Natural killer cell (primary cell): ENCODE results near the gene RNF2. TPM values are rescaled to one million over a fixed set of nuclear protein-coding genes. Genes with fewer than 3 reads are reported as not detected.

Experiments
- ATAC-seq, 3 donors: fragments of 150-1000 bp in 2 of 3; fragments of 200-7000 bp in 1 of 3; cut with Tn5 transposase; 1 replicate in 1 of 3; 2 replicates in 2 of 3; pipeline ENCODE4 v1.10.0; 2021; ENCODE audit warnings: mild to moderate bottlenecking in 2 of 3, moderate library complexity in 2 of 3
- DNase-seq, 2 donors: peaks; one replicate each; pipeline versions ENCODE4 v3.0.0 to v3.0.0-alpha.2; 2013 to 2021; ENCODE audit warnings: mixed read lengths in 1 of 2
- H3K27ac ChIP-seq: one replicate; pipeline ENCODE4 v1.5.1; 2013; ENCODE audit warnings: mild to moderate bottlenecking, low read length
- H3K27me3 ChIP-seq: one replicate; pipeline ENCODE4 v1.6.1; 2013; ENCODE audit warnings: low read length; ENCODE audit not compliant: control insufficient read depth, insufficient read depth
- H3K36me3 ChIP-seq: one replicate; pipeline ENCODE4 v1.6.1; 2013; ENCODE audit warnings: low read length; ENCODE audit not compliant: control insufficient read depth, insufficient read depth
- H3K4me1 ChIP-seq: one replicate; pipeline ENCODE4 v1.6.1; 2013; ENCODE audit warnings: low read length; ENCODE audit not compliant: control insufficient read depth, insufficient read depth
- H3K4me3 ChIP-seq: one replicate; pipeline ENCODE4 v1.5.1; 2013; ENCODE audit warnings: low read length
- H3K9me3 ChIP-seq: one replicate; pipeline ENCODE4 v1.6.1; 2013; ENCODE audit warnings: low read length; ENCODE audit not compliant: control insufficient read depth, insufficient read depth
- H3K27ac Mint-ChIP-seq, 2 donors: one replicate each; pipeline ENCODE4 v1.8.0; 2022; ENCODE audit warnings: mild to moderate bottlenecking in 2 of 2, mixed read lengths in 2 of 2, moderate library complexity in 1 of 2
- H3K27me3 Mint-ChIP-seq, 2 donors: one replicate each; pipeline ENCODE4 v1.8.0; 2022; ENCODE audit warnings: low read depth in 2 of 2, mixed read lengths in 2 of 2
- H3K36me3 Mint-ChIP-seq: one replicate; pipeline ENCODE4 v1.8.0; 2022; ENCODE audit warnings: mixed read lengths
- H3K4me1 Mint-ChIP-seq, 2 donors: one replicate each; pipeline ENCODE4 v1.8.0; 2022; ENCODE audit warnings: mixed read lengths in 2 of 2
- H3K4me3 Mint-ChIP-seq: one replicate; pipeline ENCODE4 v1.8.0; 2022; ENCODE audit warnings: mild to moderate bottlenecking, moderate library complexity, mixed read lengths
- H3K9me3 Mint-ChIP-seq, 2 donors: one replicate each; pipeline ENCODE4 v1.8.0; 2022; ENCODE audit warnings: mixed read lengths in 2 of 2
- WGBS: methylation state at CpG from one replicate; pipeline ENCODE4 v1.1.7; 2013; ENCODE audit warnings: missing lambda C conversion rate; ENCODE audit not compliant: insufficient coverage; 5-methylcytosine and 5-hydroxymethylcytosine counted together
- intact Hi-C: fragments of 100-400 bp; cut with micrococcal nuclease; formaldehyde crosslinking; loops from one replicate; pipeline ENCODE4 v1.14.2; 2022
- total RNA-seq, 4 donors: library from RNA; stranded (reverse); fragments of 120-200 nt in 1 of 4; gene quantifications; one replicate each; pipeline versions ENCODE4 v1.2.3 to v1.2.4, GENCODE V29; 2013 to 2022
- TF ChIP-seq, protein P1 (sequence below): fragments of 200-600 bp; IDR thresholded peaks from one replicate; pipeline ENCODE4 v1.8.0; 2022; ENCODE audit warnings: antibody characterized with exemption

The RNF2 gene
- total RNA-seq, 3 donors from 2014 or later (not counting 1 experiment from before 2014, with no cell fraction given): 14.0 to 21.9 (median 19.5) TPM

DNA sequence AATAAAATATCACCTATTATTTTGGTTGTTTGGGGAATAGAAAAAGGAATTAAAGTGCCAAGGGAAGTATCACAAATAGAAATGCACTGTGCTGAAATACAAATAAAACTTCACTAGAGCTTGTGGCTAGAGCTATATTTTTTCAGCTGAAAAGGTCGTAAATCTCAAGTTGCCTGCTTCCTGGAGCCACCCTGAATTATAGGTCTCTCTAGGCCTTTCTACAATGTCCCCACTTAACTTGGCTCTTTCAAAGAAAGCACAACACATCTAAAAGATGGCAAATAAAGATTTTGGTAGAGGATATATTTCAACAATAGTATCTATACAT is 5.0 kb upstream of the RNF2 start:
- no peak for ATAC-seq
- no peak overlapping the region for H3K4me3 ChIP-seq
- intact Hi-C loops: loop anchor here (10.0 kb wide), 1 partner anchor 384 kb away; no protein-coding TSS in a partner anchor
- H3K36me3 ChIP-seq: no peaks in the 10 kb centered on the region
- no peaks in the 10 kb centered on the region for H3K27me3 ChIP-seq
- H3K27ac Mint-ChIP-seq: no peak overlapping the region
- no peak overlapping the region for H3K4me3 Mint-ChIP-seq
- no peaks in the 10 kb centered on the region for H3K9me3 ChIP-seq
- TF ChIP-seq, protein P1, sequence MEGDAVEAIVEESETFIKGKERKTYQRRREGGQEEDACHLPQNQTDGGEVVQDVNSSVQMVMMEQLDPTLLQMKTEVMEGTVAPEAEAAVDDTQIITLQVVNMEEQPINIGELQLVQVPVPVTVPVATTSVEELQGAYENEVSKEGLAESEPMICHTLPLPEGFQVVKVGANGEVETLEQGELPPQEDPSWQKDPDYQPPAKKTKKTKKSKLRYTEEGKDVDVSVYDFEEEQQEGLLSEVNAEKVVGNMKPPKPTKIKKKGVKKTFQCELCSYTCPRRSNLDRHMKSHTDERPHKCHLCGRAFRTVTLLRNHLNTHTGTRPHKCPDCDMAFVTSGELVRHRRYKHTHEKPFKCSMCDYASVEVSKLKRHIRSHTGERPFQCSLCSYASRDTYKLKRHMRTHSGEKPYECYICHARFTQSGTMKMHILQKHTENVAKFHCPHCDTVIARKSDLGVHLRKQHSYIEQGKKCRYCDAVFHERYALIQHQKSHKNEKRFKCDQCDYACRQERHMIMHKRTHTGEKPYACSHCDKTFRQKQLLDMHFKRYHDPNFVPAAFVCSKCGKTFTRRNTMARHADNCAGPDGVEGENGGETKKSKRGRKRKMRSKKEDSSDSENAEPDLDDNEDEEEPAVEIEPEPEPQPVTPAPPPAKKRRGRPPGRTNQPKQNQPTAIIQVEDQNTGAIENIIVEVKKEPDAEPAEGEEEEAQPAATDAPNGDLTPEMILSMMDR: no peak
- no peaks in the 10 kb centered on the region for H3K9me3 Mint-ChIP-seq
- no peak overlapping the region for H3K27ac ChIP-seq
- DNase-seq: no peak
- H3K4me1 ChIP-seq: no peaks in the 10 kb centered on the region
- no peaks in the 10 kb centered on the region for H3K27me3 Mint-ChIP-seq
- no peaks in the 10 kb centered on the region for H3K36me3 Mint-ChIP-seq
- peaks cover 11% of the 10 kb centered on the region in 2 donors for H3K4me1 Mint-ChIP-seq
- 56% methylated on average over 1 of the region's 1 CpG for WGBS

DNA sequence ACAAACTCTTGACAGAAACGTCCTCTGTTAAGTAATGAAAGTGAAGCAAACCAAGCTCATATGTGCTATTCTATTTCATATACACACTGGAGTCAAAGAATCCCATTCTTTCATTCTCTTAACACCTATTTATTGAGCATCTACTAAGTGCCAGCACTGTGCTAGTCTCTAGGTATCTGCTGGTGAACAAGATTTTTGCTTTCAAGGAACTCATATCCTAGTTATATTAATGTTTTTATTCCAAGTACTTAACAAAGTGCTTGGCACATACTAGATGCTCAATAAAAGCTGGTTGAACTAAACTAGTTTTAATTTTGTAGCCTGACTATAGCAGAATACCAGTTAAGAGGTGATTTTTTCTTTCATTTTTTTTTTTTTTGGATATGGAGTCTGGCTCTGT is 3.6 kb upstream of the RNF2 start:
- Mint-ChIP-seq H3K36me3 (no peaks in the 10 kb centered on the region), H3K4me1 (peaks cover 19% of the 10 kb centered on the region in 2 donors), H3K27ac (no peak overlapping the region), H3K9me3 (no peaks in the 10 kb centered on the region), H3K27me3 (no peaks in the 10 kb centered on the region), H3K4me3 (no peak overlapping the region)
- Histone ChIP-seq H3K4me3 (no peak overlapping the region), H3K36me3 (no peaks in the 10 kb centered on the region), H3K27me3 (no peaks in the 10 kb centered on the region), H3K4me1 (peaks cover 3% of the 10 kb centered on the region), H3K9me3 (no peaks in the 10 kb centered on the region), H3K27ac (no peak overlapping the region)
- WGBS: 83% methylated on average over 1 of the region's 1 CpG
- DNase-seq: no peak
- TF ChIP-seq, protein P1: no peak
- ATAC-seq: no peak
- intact Hi-C loops: loop anchor here (10.0 kb wide), 1 partner anchor 383 kb away; no protein-coding TSS in a partner anchor

DNA sequence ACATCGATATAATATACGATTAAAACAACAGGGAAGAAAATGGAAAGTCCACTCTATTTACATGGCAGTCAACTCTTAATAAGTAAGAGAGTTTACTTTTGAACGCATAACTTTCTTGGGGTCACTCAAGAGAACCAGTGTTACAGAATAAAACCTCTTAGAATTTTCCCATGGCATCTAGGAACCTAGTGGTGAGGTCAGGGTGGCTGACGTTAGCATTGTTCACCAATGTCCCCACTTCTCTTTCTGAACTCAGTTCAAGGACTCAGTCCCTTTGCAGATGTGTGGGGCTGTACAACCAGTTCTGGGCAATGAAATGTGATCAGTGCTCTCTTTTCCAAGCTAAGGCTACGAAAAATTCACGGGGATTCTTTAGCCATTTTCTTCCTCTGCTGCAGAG is 2.6 kb upstream of the RNF2 start:
- H3K4me3 ChIP-seq: no peak overlapping the region
- no peak for ATAC-seq
- H3K27me3 Mint-ChIP-seq: no peaks in the 10 kb centered on the region
- peak overlapping the region in 1 of 2 donors; percentile 39 for H3K27ac Mint-ChIP-seq
- WGBS: 87% methylated on average over 3 of the region's 6 CpGs
- H3K9me3 Mint-ChIP-seq: no peaks in the 10 kb centered on the region
- DNase-seq: peak in 1 of 2 donors; percentile 5
- H3K4me1 Mint-ChIP-seq: peaks cover 25 to 29% of the 10 kb centered on the region in 2 donors
- no peak overlapping the region for H3K4me3 Mint-ChIP-seq
- peaks cover 3% of the 10 kb centered on the region for H3K4me1 ChIP-seq
- intact Hi-C loops: loop anchor here (10.0 kb wide), 1 partner anchor 382 kb away; no protein-coding TSS in a partner anchor
- no peaks in the 10 kb centered on the region for H3K36me3 ChIP-seq
- H3K27ac ChIP-seq: no peak overlapping the region
- H3K9me3 ChIP-seq: no peaks in the 10 kb centered on the region
- TF ChIP-seq, protein P1: no peak
- H3K27me3 ChIP-seq: no peaks in the 10 kb centered on the region
- no peaks in the 10 kb centered on the region for H3K36me3 Mint-ChIP-seq

DNA sequence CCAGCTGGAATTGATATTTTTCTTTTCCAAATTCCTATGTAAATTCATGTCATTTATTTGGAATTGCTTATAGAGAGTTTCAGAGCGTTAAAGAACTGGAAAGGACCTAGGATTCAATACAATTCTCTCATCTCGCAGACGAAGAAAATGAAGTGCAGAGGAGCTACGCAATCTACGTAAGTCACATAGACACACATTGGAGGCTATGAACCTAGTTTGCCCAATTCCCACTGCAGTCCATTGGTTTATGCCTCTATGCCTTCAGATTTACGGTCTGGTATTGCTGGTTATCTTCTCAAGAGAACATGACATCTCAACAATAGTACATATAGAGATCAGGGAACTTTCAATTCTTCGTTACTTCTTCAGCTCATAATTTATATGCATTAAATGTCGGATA is 971 bp upstream of the RNF2 start:
- Mint-ChIP-seq H3K27ac (peak overlapping the region; percentile 80 to 93), H3K36me3 (no peaks in the 10 kb centered on the region), H3K4me1 (peaks cover 30 to 42% of the 10 kb centered on the region in 2 donors), H3K4me3 (peak overlapping the region; percentile 94), H3K27me3 (no peaks in the 10 kb centered on the region), H3K9me3 (no peaks in the 10 kb centered on the region)
- Histone ChIP-seq H3K27me3 (no peaks in the 10 kb centered on the region), H3K4me3 (no peak overlapping the region), H3K9me3 (no peaks in the 10 kb centered on the region), H3K36me3 (no peaks in the 10 kb centered on the region), H3K27ac (peak overlapping the region; percentile 63), H3K4me1 (peaks cover 3% of the 10 kb centered on the region)
- DNase-seq: peak in 1 of 2 donors; percentile 17
- intact Hi-C loops: loop anchor here (10.0 kb wide), 1 partner anchor 380 kb away; no protein-coding TSS in a partner anchor
- TF ChIP-seq, protein P1: no peak
- no peak for ATAC-seq
- WGBS: 92% methylated on average over 6 of the region's 8 CpGs
